Dendritic cell treated with granulocyte-macrophage colony-stimulating factor and Interleukin-4, amounts not matched to agents 40 ng/mL and 50 ng/mL, for 4 days (primary cell): ENCODE results near the gene MGP.

Experiments used
- H3K27ac Mint-ChIP-seq: one replicate; pipeline ENCODE4 v1.8.0; 2022; ENCODE audit warnings: mild to moderate bottlenecking, mixed read lengths
- H3K27me3 Mint-ChIP-seq: one replicate; pipeline ENCODE4 v1.8.0; 2022; ENCODE audit warnings: mild to moderate bottlenecking, mixed read lengths
- H3K36me3 Mint-ChIP-seq: one replicate; pipeline ENCODE4 v1.8.0; 2022; ENCODE audit warnings: low read depth, mixed read lengths
- H3K4me1 Mint-ChIP-seq: one replicate; pipeline ENCODE4 v1.8.0; 2022; ENCODE audit warnings: low read depth, mixed read lengths
- H3K4me3 Mint-ChIP-seq: one replicate; pipeline ENCODE4 v1.8.0; 2022; ENCODE audit warnings: mild to moderate bottlenecking, moderate library complexity, mixed read lengths
- H3K9me3 Mint-ChIP-seq: one replicate; pipeline ENCODE4 v1.8.0; 2022; ENCODE audit warnings: mixed read lengths
- intact Hi-C: fragments of 100-400 bp; cut with micrococcal nuclease; formaldehyde crosslinking; loops from one replicate; pipeline ENCODE4 v1.15.0; 2022

Gene MGP

DNA sequence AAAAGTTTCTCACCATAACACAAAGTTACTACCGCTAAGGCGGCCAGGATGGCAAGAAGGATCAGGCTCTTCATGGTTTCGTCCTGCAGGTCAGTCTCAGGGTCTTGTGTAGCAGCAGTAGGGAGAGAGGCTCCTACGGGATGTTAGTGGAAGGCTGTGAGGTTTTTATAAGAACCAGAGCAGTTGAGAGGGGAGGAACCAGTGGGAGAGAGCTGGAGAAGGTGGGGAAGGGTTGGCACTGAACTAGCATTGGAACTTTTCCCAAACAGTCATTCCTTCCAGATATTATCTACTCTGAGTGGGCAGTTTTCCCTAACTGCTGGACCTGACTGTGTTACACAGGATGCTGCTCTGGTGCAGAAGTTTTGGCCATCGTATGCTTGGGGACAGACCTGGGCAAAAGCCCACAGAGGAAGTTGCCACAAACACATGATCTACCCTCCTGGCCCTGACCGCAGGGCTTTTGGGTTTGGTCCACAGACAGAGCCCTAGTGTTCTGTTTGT lies at the start of gene MGP:
Gene MGP, minus strand, starts transcription at position 137 of the 504 bp plus-strand sequence. Its CDS starts 63 bp downstream, at position 74.
- no peak within 1 kb of the TSS for H3K4me3 Mint-ChIP-seq
- H3K36me3 Mint-ChIP-seq: no peaks in the 10 kb centered on the region
- H3K27me3 Mint-ChIP-seq: peaks cover 36% of the 10 kb centered on the region
- H3K4me1 Mint-ChIP-seq: peaks cover 24% of the 10 kb centered on the region
- intact Hi-C loops: no loop called here
- H3K27ac Mint-ChIP-seq: no peak within 1 kb of the TSS
- no peaks in the 10 kb centered on the region for H3K9me3 Mint-ChIP-seq

DNA sequence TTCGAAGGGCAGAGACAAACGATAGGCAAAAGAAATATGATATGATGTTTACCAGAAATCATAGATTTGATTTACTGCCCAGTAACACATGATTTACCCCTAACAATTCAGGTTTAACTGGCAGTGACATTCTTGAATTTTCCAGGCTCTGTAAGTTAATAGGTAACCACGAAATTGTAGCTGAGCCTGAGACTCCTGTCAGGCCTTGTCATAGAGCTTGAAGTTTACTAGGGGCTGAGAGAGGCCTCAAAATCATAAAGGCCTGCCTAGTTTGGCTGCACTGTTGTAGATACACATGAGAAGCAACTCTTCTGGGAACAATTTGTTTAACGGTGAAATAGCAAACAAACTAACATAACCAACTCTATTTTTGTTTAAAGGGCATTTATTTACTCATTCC lies 49.4 kb upstream of the MGP start:
- Mint-ChIP-seq H3K27ac (no peak overlapping the region), H3K4me1 (peaks cover 10% of the 10 kb centered on the region)
- intact Hi-C loops: loop anchor here (5.0 kb wide), 1 partner anchor 62 kb away; no protein-coding TSS in a partner anchor

DNA sequence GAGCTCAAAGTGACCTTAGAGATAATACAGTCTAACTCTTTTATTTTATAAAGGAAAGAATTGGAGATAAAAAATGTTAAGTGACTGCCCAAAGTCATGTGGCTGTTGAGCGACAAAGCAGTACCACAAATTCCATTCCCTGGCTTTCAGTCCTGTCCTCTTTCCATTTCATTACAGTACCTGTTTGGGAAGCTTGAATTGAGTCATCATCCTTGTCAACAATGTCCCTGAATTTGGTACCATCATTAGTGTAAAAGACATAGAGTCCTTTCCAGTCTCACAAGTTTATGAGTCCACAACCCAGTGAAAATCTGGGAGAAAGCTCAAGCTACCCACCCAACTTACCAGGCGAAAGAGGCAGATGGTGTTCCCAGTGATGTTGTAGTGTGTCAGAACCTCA lies 48.9 kb upstream of the MGP start:
- Mint-ChIP-seq H3K36me3 (peaks cover 59% of the 10 kb centered on the region), H3K4me1 (peaks cover 5% of the 10 kb centered on the region), H3K27me3 (no peaks in the 10 kb centered on the region), H3K9me3 (no peaks in the 10 kb centered on the region), H3K27ac (no peak overlapping the region), H3K4me3 (no peak overlapping the region)
- intact Hi-C loops: no loop called here

More for the DNA sequence above, 49.4 kb upstream of the MGP start:
- no peak overlapping the region for H3K4me3 Mint-ChIP-seq
- H3K36me3 Mint-ChIP-seq: peaks cover 64% of the 10 kb centered on the region
- H3K9me3 Mint-ChIP-seq: no peaks in the 10 kb centered on the region
- H3K27me3 Mint-ChIP-seq: no peaks in the 10 kb centered on the region

DNA sequence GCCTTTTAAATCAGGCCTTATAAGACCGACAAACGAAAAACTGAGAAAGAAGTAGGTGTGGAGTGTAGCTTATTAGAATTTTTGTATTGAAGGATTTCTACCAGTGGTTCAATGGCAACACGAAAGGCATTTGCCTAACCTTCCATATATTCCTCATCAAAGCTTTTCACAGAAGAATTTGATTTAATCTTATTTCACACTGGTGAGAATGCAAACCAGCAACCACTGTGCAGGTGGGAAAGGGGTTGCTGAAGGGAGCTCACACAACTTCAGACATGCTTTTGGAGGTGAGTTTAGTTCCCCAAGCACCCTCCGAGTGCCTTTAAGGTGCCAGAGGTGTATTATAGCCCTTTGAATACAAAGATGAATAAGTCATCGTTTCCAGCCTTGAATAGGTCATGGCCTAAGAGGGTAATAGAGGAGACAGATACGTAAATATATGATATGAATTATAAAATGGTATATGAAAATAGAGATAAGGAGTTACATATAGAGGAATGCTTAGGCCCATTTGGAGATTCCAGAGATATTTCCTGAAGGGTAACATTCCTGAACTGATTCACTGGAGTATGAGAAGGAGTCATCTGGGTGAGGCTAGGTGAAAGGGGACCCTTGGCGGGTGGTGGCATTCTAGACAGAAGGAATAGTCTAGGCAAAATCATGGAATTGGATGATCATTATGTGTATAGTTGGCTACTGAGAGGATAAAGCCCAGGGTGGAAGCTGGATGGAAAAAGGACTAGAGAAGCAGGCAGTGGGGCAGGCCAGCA lies 46.3 kb upstream of the MGP start:
- Mint-ChIP-seq H3K36me3 (peaks cover 59% of the 10 kb centered on the region), H3K4me3 (no peak overlapping the region), H3K9me3 (no peaks in the 10 kb centered on the region), H3K4me1 (no peaks in the 10 kb centered on the region), H3K27me3 (no peaks in the 10 kb centered on the region), H3K27ac (no peak overlapping the region)
- intact Hi-C loops: no loop called here

- Mint-ChIP-seq H3K9me3 (no peaks in the 10 kb centered on the region), H3K4me1 (no peaks in the 10 kb centered on the region), H3K27me3 (no peaks in the 10 kb centered on the region), H3K4me3 (no peak overlapping the region), H3K36me3 (peaks cover 56% of the 10 kb centered on the region), H3K27ac (no peak overlapping the region)
- intact Hi-C loops: no loop called here
Observed at GRCh38 chr12:14931359-14931758, 45.7 kb upstream of the MGP start.

DNA sequence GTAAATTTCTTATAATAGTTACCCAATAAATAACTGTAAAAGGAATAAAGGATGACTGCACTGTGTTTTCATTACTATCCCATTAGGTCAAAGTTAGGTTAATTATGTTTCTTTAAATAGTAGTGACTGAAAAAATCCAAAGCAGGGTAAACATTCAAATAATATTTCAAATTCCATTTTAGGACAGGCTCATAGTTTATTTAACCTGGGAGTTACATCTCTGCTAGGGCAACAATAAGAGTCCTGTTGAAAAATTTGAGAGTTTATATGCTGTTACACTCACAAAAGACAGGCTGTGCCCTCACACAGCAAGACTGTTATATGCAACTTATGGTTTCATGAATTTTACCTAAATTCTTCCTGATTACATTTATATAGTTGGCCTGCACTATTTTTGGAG lies 44.6 kb upstream of the MGP start:
- Mint-ChIP-seq H3K36me3 (peaks cover 50% of the 10 kb centered on the region), H3K27ac (no peak overlapping the region), H3K9me3 (no peaks in the 10 kb centered on the region), H3K4me3 (no peak overlapping the region), H3K27me3 (no peaks in the 10 kb centered on the region), H3K4me1 (no peaks in the 10 kb centered on the region)
- intact Hi-C loops: no loop called here

DNA sequence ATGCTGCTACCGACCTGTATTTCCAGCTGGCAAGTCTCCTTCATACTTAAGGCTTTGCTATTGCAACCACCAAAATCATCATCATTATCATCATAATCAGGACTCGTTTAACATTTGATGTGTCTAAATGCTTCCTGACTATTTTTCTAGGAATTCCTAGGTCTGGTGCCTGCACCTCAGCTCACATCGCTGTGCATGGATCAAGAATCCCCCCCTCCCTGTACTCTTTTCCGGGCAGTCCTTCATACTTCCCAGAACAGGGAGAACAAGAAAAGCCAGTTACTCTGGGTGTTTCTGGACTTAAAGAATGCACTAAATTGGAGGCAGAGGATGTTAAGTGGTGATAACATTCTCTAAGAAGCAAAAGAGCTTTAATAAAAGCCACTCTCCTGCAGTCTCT lies 43.3 kb upstream of the MGP start:
- peaks cover 4% of the 10 kb centered on the region for H3K4me1 Mint-ChIP-seq
- intact Hi-C loops: no loop called here
- peaks cover 41% of the 10 kb centered on the region for H3K36me3 Mint-ChIP-seq
- no peak overlapping the region for H3K27ac Mint-ChIP-seq
- no peaks in the 10 kb centered on the region for H3K9me3 Mint-ChIP-seq
- H3K27me3 Mint-ChIP-seq: no peaks in the 10 kb centered on the region
- no peak overlapping the region for H3K4me3 Mint-ChIP-seq

DNA sequence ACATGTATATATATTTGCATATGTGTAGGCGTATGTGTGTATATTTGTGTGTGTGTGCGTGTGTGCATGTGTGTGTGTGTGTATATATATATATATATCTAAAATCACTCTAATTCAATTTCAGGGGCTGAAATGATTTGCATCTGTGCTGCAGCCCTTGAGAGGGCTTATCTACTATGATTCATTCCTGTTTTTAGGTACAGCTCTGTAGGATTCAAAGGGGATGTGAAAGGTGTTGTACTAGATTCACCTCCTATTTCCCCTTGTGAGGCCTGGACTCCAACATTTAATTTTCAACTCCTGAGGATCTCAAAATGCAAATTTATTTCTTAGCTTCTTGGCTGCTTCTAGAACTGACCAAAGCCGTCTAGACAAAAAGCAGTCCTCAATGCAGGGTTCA lies 41.6 kb upstream of the MGP start:
- Mint-ChIP-seq H3K36me3 (peaks cover 25% of the 10 kb centered on the region), H3K27ac (no peak overlapping the region), H3K9me3 (no peaks in the 10 kb centered on the region), H3K4me1 (peaks cover 8% of the 10 kb centered on the region), H3K4me3 (no peak overlapping the region), H3K27me3 (no peaks in the 10 kb centered on the region)
- intact Hi-C loops: no loop called here

GRCh38 chr12:14924541-14924940 lies 38.9 kb upstream of the MGP start:
- H3K4me1 Mint-ChIP-seq: peaks cover 17% of the 10 kb centered on the region
- H3K27ac Mint-ChIP-seq: no peak overlapping the region
- intact Hi-C loops: no loop called here
- H3K4me3 Mint-ChIP-seq: no peak overlapping the region
- peaks cover 32% of the 10 kb centered on the region for H3K36me3 Mint-ChIP-seq
- no peaks in the 10 kb centered on the region for H3K9me3 Mint-ChIP-seq
- H3K27me3 Mint-ChIP-seq: no peaks in the 10 kb centered on the region

DNA sequence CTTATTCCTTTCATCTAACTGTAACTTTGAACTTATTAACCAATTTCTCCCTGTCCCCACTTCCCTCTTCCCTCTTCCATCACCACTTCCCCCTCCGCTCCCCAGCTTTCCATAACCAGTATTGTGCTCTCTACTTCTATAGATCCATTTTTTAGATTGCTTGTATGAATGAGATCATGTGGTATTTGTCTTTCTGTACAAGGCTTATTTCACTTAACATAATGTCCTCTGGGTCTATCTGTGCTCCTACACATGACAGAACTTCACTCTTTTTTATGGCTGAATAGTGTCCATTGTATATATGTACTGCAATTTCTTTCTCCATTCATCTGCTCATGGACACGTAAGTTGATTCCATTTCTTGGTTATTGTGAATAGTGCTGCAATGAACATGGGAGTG lies 38.3 kb upstream of the MGP start:
- peaks cover 17% of the 10 kb centered on the region for H3K4me1 Mint-ChIP-seq
- intact Hi-C loops: no loop called here
- no peak overlapping the region for H3K27ac Mint-ChIP-seq
- H3K4me3 Mint-ChIP-seq: no peak overlapping the region
- H3K27me3 Mint-ChIP-seq: no peaks in the 10 kb centered on the region
- no peaks in the 10 kb centered on the region for H3K9me3 Mint-ChIP-seq
- peaks cover 36% of the 10 kb centered on the region for H3K36me3 Mint-ChIP-seq

DNA sequence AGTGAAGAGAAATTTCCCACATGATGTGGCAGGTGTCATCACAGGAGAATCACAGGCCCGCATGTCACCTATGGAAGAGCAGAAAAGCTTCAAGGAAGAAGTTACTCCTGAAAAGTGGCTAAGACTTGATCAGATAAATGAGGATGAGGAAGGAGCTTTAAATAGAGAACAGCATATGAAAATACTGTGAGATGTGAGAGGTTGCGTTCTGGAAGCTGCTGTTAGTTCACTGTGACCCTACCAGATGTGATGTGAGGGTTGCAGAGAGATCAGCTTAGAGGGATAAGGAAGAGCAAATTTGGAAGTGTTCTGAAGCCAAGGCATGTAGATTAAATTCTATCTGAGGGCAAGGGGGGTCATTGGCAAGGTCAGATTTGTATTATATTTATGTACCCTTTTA lies 35.6 kb upstream of the MGP start:
- Mint-ChIP-seq H3K4me1 (peaks cover 17% of the 10 kb centered on the region), H3K36me3 (peaks cover 50% of the 10 kb centered on the region), H3K27ac (no peak overlapping the region), H3K9me3 (no peaks in the 10 kb centered on the region), H3K27me3 (no peaks in the 10 kb centered on the region), H3K4me3 (no peak overlapping the region)
- intact Hi-C loops: no loop called here

DNA sequence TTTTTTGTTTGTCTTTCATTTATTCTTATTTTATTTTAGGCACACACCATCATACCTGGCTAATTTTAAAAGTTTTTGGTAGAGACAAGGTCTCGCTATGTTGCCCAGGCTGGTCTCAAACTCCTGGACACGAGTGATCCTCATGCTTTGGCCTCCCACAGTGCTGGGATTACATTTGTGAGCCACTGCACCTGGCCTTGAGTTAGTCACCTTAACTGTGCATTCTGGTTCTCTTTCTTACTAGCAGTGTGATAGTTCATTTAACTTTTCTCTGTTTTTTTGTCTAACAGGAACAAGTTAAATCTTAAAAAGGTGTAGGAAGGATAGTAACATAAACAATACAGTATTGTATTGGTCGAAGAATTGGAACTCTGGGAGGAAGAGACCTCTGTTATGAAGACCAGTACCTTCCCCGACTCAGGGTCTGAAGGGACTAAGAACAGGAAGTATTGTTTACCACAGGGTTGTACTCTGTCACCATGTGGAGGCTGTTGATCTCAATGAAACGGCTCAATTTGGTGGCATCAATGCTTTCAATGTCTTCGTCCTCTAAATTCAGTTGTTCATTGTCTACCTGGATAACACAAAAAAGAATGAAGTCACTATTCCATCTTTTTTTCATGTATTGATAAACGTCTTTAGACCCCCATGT lies 34.9 kb upstream of the MGP start:
- no peaks in the 10 kb centered on the region for H3K9me3 Mint-ChIP-seq
- H3K27me3 Mint-ChIP-seq: no peaks in the 10 kb centered on the region
- H3K4me3 Mint-ChIP-seq: no peak overlapping the region
- peaks cover 55% of the 10 kb centered on the region for H3K36me3 Mint-ChIP-seq
- H3K4me1 Mint-ChIP-seq: peaks cover 17% of the 10 kb centered on the region
- intact Hi-C loops: no loop called here
- H3K27ac Mint-ChIP-seq: no peak overlapping the region

GRCh38 chr12:14919455-14919854 lies 33.8 kb upstream of the MGP start:
- Mint-ChIP-seq H3K36me3 (peaks cover 66% of the 10 kb centered on the region), H3K27ac (no peak overlapping the region), H3K4me3 (no peak overlapping the region), H3K27me3 (no peaks in the 10 kb centered on the region), H3K9me3 (no peaks in the 10 kb centered on the region), H3K4me1 (peaks cover 18% of the 10 kb centered on the region)
- intact Hi-C loops: no loop called here

GRCh38 chr12:14915736-14916135 lies 30.1 kb upstream of the MGP start:
- H3K27ac Mint-ChIP-seq: no peak overlapping the region
- H3K27me3 Mint-ChIP-seq: no peaks in the 10 kb centered on the region

More at GRCh38 chr12:14915736-14916135, 30.1 kb upstream of the MGP start:
- Mint-ChIP-seq H3K4me1 (peaks cover 7% of the 10 kb centered on the region), H3K9me3 (no peaks in the 10 kb centered on the region), H3K4me3 (no peak overlapping the region), H3K36me3 (peaks cover 85% of the 10 kb centered on the region)
- intact Hi-C loops: no loop called here
